Mesenchymal stem cell (in vitro differentiated cells and primary cell): ENCODE results near the gene TAPBP.

Experiments
- DNase-seq: peaks from one replicate; pipeline ENCODE4 v3.0.0-alpha.2; 2013
- H2AFZ ChIP-seq: one replicate; pipeline ENCODE4 v1.6.1; 2013; ENCODE audit warnings: low read depth, mild to moderate bottlenecking, control low read depth, inconsistent platforms, low read length, moderate library complexity
- H2AK5ac ChIP-seq: 2 replicates; pipeline ENCODE4 v1.6.1; 2013; ENCODE audit warnings: low read length, moderate library complexity, mild to moderate bottlenecking, inconsistent platforms; ENCODE audit not compliant: severe bottlenecking
- H2BK120ac ChIP-seq: one replicate; pipeline ENCODE4 v1.6.1; 2013; ENCODE audit warnings: low read depth, mild to moderate bottlenecking, inconsistent platforms, low read length, moderate library complexity
- H2BK12ac ChIP-seq, 2 experiments: one replicate each; pipeline ENCODE4 v1.6.1; 2013; ENCODE audit warnings: inconsistent platforms in 2 of 2, low read length in 2 of 2, mild to moderate bottlenecking in 2 of 2, moderate library complexity in 2 of 2, control low read depth in 1 of 2
- H2BK15ac ChIP-seq: one replicate; pipeline ENCODE4 v1.6.1; 2013; ENCODE audit warnings: mild to moderate bottlenecking, low read depth, inconsistent platforms; ENCODE audit not compliant: poor library complexity, severe bottlenecking
- H2BK5ac ChIP-seq: 2 replicates; pipeline ENCODE4 v1.6.1; 2013; ENCODE audit warnings: low read depth, mild to moderate bottlenecking, low read length, control low read depth, inconsistent platforms; ENCODE audit not compliant: poor library complexity, severe bottlenecking
- H3K14ac ChIP-seq, 2 experiments: one replicate each; pipeline ENCODE4 v1.6.1; 2013; ENCODE audit warnings: inconsistent platforms in 2 of 2, low read length in 2 of 2, control low read depth in 1 of 2, mild to moderate bottlenecking in 1 of 2, moderate library complexity in 1 of 2
- H3K18ac ChIP-seq, 2 experiments: one replicate each; pipeline ENCODE4 v1.6.1; 2013; ENCODE audit warnings: inconsistent platforms in 2 of 2, low read length in 2 of 2, control low read depth in 1 of 2, low read depth in 1 of 2, mild to moderate bottlenecking in 1 of 2
- H3K23ac ChIP-seq, 2 experiments: one replicate each; pipeline ENCODE4 v1.6.1; 2013; ENCODE audit warnings: inconsistent platforms in 2 of 2, low read length in 2 of 2, mild to moderate bottlenecking in 2 of 2, moderate library complexity in 2 of 2, control low read depth in 1 of 2
- H3K27ac ChIP-seq: 2 replicates; pipeline ENCODE4 v1.5.1; 2013; ENCODE audit warnings: mild to moderate bottlenecking, moderate library complexity, low read length, control low read depth, inconsistent platforms; ENCODE audit not compliant: poor library complexity, severe bottlenecking
- H3K27me3 ChIP-seq, 2 experiments: 2 replicates each; pipeline versions ENCODE4 v1.6.1 to v1.7.0; 2013; ENCODE audit warnings: low read length in 2 of 2, mild to moderate bottlenecking in 2 of 2, moderate library complexity in 2 of 2, control low read depth in 1 of 2, inconsistent platforms in 1 of 2; ENCODE audit not compliant: control insufficient read depth in 1 of 2, insufficient read depth in 1 of 2
- H3K36me3 ChIP-seq, 2 experiments: 2 replicates each; pipeline versions ENCODE4 v1.6.1 to v1.7.0; 2013; ENCODE audit warnings: low read length in 2 of 2, control low read depth in 1 of 2, inconsistent platforms in 1 of 2, low read depth in 1 of 2, mild to moderate bottlenecking in 1 of 2; ENCODE audit not compliant: insufficient read depth in 2 of 2, control insufficient read depth in 1 of 2
- H3K4ac ChIP-seq, 2 experiments: one replicate each; pipeline ENCODE4 v1.6.1; 2013; ENCODE audit warnings: inconsistent platforms in 2 of 2, low read length in 2 of 2, mild to moderate bottlenecking in 2 of 2, moderate library complexity in 2 of 2, control low read depth in 1 of 2, low read depth in 1 of 2
- H3K4me1 ChIP-seq: 2 replicates; pipeline ENCODE4 v1.6.1; 2013; ENCODE audit warnings: low read depth, low read length, control low read depth; ENCODE audit not compliant: control insufficient read depth, insufficient read depth
- H3K4me2 ChIP-seq: 2 replicates; pipeline ENCODE4 v1.6.1; 2013; ENCODE audit warnings: low read length, mild to moderate bottlenecking, inconsistent platforms; ENCODE audit not compliant: poor library complexity, severe bottlenecking
- H3K4me3 ChIP-seq, 2 experiments: 2 replicates each; pipeline versions ENCODE4 v1.5.1 to v1.7.0; 2013; ENCODE audit warnings: low read length in 2 of 2, mild to moderate bottlenecking in 2 of 2, control low read depth in 1 of 2, low read depth in 1 of 2; ENCODE audit not compliant: insufficient read depth in 1 of 2
- H3K79me1 ChIP-seq: replicated peaks from 2 replicates; pipeline ENCODE4 v1.6.1; 2013; ENCODE audit warnings: mild to moderate bottlenecking, control low read depth, low read length, inconsistent platforms; ENCODE audit not compliant: poor library complexity, severe bottlenecking
- H3K9ac ChIP-seq: 2 replicates; pipeline ENCODE4 v1.7.0; 2013; ENCODE audit warnings: mild to moderate bottlenecking, low read length, moderate library complexity
- H3K9me3 ChIP-seq: 2 replicates; pipeline ENCODE4 v1.7.0; 2013; ENCODE audit warnings: mild to moderate bottlenecking, low read length; ENCODE audit not compliant: control insufficient read depth
- H4K8ac ChIP-seq: one replicate; pipeline ENCODE4 v1.6.1; 2013; ENCODE audit warnings: inconsistent platforms, mild to moderate bottlenecking, low read length, moderate library complexity
- H4K91ac ChIP-seq: one replicate; pipeline ENCODE4 v1.6.1; 2013; ENCODE audit warnings: mild to moderate bottlenecking, low read length, inconsistent platforms
- WGBS: methylation state at CpG from one replicate; pipeline ENCODE4 v1.1.7; 2013; ENCODE audit warnings: mixed read lengths; 5-methylcytosine and 5-hydroxymethylcytosine counted together

TAPBP gene

DNA sequence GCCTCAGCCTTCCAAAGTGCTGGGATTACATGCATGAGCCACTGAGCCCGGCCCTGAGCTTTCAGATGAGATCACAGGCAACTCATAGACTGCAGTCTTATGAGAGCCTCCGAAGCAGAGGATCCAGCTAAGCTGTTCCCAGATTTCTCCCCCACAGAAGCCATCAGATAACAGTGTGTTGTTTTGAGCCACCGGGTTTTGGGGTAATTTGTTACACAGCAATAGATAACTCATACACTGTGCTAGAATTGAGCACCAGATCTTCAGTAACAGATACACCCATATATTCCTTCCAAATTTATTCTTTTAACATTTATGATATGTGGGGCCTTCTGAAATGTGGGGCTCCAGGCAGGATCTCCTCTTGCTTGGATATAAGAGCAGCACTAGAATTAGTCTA is 22.6 kb upstream of the TAPBP start:
- H3K27ac ChIP-seq, result no peak overlapping the region
- H3K4me1 ChIP-seq, result no peaks in the 10 kb centered on the region
- no peak for DNase-seq
- H4K8ac ChIP-seq, result no peak overlapping the region
- H2BK5ac ChIP-seq, result no peak overlapping the region
- WGBS, result 85% methylated on average over 2 of the region's 3 CpGs
- H3K4me3 ChIP-seq, result no peak overlapping the region
- no peak overlapping the region for H4K91ac ChIP-seq
- H3K23ac ChIP-seq, result no peak overlapping the region
- peaks cover 0 to 22% of the 10 kb centered on the region in 2 experiments for H3K27me3 ChIP-seq
- H3K4me2 ChIP-seq, result no peak overlapping the region
- H2AK5ac ChIP-seq, result no peak overlapping the region
- H3K9me3 ChIP-seq, result no peaks in the 10 kb centered on the region
- no peaks in the 10 kb centered on the region for H3K36me3 ChIP-seq
- H2BK12ac ChIP-seq, result no peak overlapping the region
- H3K79me1 ChIP-seq, result no peaks in the 10 kb centered on the region
- H3K9ac ChIP-seq, result no peak overlapping the region
- no peak overlapping the region for H3K4ac ChIP-seq
- H3K14ac ChIP-seq, result no peak overlapping the region
- H2BK120ac ChIP-seq, result no peak overlapping the region
- H2BK15ac ChIP-seq, result no peak overlapping the region
- H3K18ac ChIP-seq, result no peak overlapping the region
- no peak overlapping the region for H2AFZ ChIP-seq

DNA sequence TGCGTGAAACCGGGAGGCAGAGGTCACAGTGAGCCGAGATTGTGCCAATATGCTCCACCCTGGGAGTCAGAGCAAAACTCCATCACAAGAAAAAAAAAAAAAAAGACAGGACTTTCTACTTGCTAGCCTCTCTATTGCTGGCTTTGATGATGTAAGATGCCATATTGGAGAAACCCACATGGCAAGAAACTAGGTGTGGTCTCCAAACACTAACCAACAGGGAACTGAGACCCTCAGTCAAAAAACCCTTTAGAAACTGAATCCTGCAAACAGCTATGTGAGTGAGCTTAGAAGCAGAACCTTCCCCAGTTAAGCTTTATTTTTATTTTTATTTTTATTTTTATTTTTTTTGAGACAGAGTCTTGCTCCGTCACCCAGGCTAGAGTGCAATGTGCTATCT is 22.0 kb upstream of the TAPBP start:
- H4K8ac ChIP-seq, result no peak overlapping the region
- H3K27ac ChIP-seq, result no peak overlapping the region
- no peak overlapping the region for H2BK120ac ChIP-seq
- H3K14ac ChIP-seq, result no peak overlapping the region
- H2BK5ac ChIP-seq, result no peak overlapping the region
- H3K79me1 ChIP-seq, result no peaks in the 10 kb centered on the region
- H3K4me1 ChIP-seq, result no peaks in the 10 kb centered on the region
- H3K27me3 ChIP-seq, result peaks cover 0 to 16% of the 10 kb centered on the region in 2 experiments
- H2AK5ac ChIP-seq, result no peak overlapping the region
- H3K9me3 ChIP-seq, result no peaks in the 10 kb centered on the region
- H4K91ac ChIP-seq, result no peak overlapping the region
- no peak overlapping the region for H3K4ac ChIP-seq
- 95% methylated on average over 4 of the region's 4 CpGs for WGBS
- no peaks in the 10 kb centered on the region for H3K36me3 ChIP-seq
- H2AFZ ChIP-seq, result no peak overlapping the region
- no peak overlapping the region for H3K18ac ChIP-seq
- H2BK12ac ChIP-seq, result no peak overlapping the region
- no peak overlapping the region for H3K23ac ChIP-seq
- no peak overlapping the region for H2BK15ac ChIP-seq
- H3K4me2 ChIP-seq, result no peak overlapping the region
- H3K9ac ChIP-seq, result no peak overlapping the region
- DNase-seq, result no peak
- H3K4me3 ChIP-seq, result no peak overlapping the region

DNA sequence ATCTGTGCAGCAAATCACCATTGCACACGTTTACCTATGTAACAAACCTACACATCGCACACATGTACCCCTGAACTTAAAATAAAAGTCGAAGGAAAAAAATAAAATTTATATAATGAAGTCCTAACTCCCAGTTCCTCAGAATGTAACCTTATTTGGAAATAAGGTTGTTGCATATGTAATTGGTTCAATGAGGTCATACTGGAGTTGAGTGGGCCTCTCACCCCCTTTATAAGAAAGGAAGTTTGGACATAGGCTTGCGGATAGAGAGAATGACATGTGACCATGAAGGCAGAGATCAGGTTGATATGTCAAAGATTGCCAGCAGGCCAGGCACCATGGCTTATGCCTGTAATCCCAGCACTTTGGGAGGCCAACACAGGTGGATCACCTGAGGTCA is 19.8 kb upstream of the TAPBP start:
- no peak for DNase-seq
- Histone ChIP-seq H3K27me3 (peaks cover 0 to 11% of the 10 kb centered on the region in 2 experiments), H4K8ac (no peak overlapping the region), H2AK5ac (no peak overlapping the region), H3K18ac (no peak overlapping the region), H2BK5ac (no peak overlapping the region), H3K27ac (no peak overlapping the region), H3K4me1 (no peaks in the 10 kb centered on the region), H3K9ac (no peak overlapping the region), H3K79me1 (no peaks in the 10 kb centered on the region), H3K14ac (no peak overlapping the region), H3K9me3 (no peaks in the 10 kb centered on the region), H4K91ac (no peak overlapping the region), H3K23ac (no peak overlapping the region), H3K36me3 (no peaks in the 10 kb centered on the region), H3K4me2 (no peak overlapping the region), H3K4me3 (no peak overlapping the region), H2AFZ (no peak overlapping the region), H2BK15ac (no peak overlapping the region), H2BK120ac (no peak overlapping the region), H3K4ac (no peak overlapping the region), H2BK12ac (no peak overlapping the region)
- 85% methylated on average over 1 of the region's 4 CpGs for WGBS

DNA sequence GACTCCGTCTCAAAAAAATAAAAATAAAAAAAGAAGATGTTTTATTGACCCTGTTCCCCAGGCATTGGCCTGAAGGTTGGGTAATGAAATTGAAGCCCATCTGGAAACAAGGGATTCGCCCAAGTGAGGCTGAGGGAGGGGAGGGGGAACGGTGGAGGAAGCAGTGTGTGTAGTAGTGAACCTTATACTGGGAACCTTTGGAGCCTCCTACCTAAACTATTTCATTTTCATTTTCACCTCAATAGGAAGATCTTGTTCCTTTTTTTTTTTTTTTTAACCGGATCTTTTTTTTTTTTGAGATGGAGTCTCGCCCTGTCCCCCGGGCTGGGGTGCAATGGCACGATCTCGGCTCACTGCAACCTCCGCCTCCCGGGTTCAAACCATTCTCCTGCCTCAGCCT is 16.9 kb upstream of the TAPBP start:
- Histone ChIP-seq H3K27me3 (peaks cover 0 to 7% of the 10 kb centered on the region in 2 experiments), H3K4me1 (no peaks in the 10 kb centered on the region), H3K9ac (no peak overlapping the region), H3K23ac (no peak overlapping the region), H2BK5ac (no peak overlapping the region), H3K14ac (no peak overlapping the region), H3K79me1 (no peaks in the 10 kb centered on the region), H3K4me2 (no peak overlapping the region), H3K9me3 (no peaks in the 10 kb centered on the region), H3K27ac (no peak overlapping the region), H3K36me3 (no peaks in the 10 kb centered on the region), H3K4ac (no peak overlapping the region), H4K8ac (no peak overlapping the region), H3K4me3 (no peak overlapping the region), H2BK12ac (no peak overlapping the region), H2BK120ac (no peak overlapping the region), H2AK5ac (no peak overlapping the region), H4K91ac (no peak overlapping the region), H2BK15ac (no peak overlapping the region), H2AFZ (no peak overlapping the region), H3K18ac (no peak overlapping the region)
- no peak for DNase-seq
- WGBS, result 90% methylated on average over 9 of the region's 10 CpGs
